Neural progenitor cell (in vitro differentiated cells): ENCODE data around the gene KAT2B. TPM values are rescaled to one million over a fixed set of nuclear protein-coding genes. Genes with fewer than 3 reads are reported as not detected.
A peak's percentile ranks its signal among the peaks of the same experiment; 100 is the strongest.

Experiments used
- DNase-seq: peaks from one replicate; pipeline ENCODE4 v3.0.0-alpha.2; 2016; ENCODE audit warnings: low spot score
- H2AFZ ChIP-seq: fragments of 200-600 bp; sonication (generic); replicated peaks from 2 replicates; pipeline ENCODE4 v1.6.1; 2016; ENCODE audit warnings: antibody characterized with exemption
- H3F3A ChIP-seq: fragments of 200-600 bp; sonication (generic); 2 replicates; pipeline ENCODE4 v1.6.1; 2016; ENCODE audit warnings: antibody characterized with exemption, low read depth
- H3K27ac ChIP-seq: fragments of 200-600 bp; sonication (generic); 2 replicates; pipeline ENCODE4 v1.5.1; 2016; ENCODE audit warnings: mild to moderate bottlenecking
- H3K27me3 ChIP-seq: fragments of 200-600 bp; sonication (generic); 2 replicates; pipeline ENCODE4 v1.6.1; 2016; ENCODE audit warnings: mild to moderate bottlenecking, moderate library complexity
- H3K36me3 ChIP-seq: fragments of 200-600 bp; sonication (generic); 2 replicates; pipeline ENCODE4 v1.5.1; 2016
- H3K4me1 ChIP-seq: fragments of 200-600 bp; sonication (generic); 2 replicates; pipeline ENCODE4 v1.6.1; 2016; ENCODE audit warnings: mixed run types
- H3K4me2 ChIP-seq: fragments of 200-600 bp; sonication (generic); 2 replicates; pipeline ENCODE4 v1.6.1; 2016
- H3K4me3 ChIP-seq: fragments of 200-600 bp; sonication (generic); 2 replicates; pipeline ENCODE4 v1.5.1; 2016
- H3K79me2 ChIP-seq: fragments of 200-600 bp; sonication (generic); 2 replicates; pipeline ENCODE4 v1.6.1; 2016; ENCODE audit warnings: low read depth
- H3K9ac ChIP-seq: fragments of 200-600 bp; sonication (generic); 2 replicates; pipeline ENCODE4 v1.6.1; 2016
- H3K9me3 ChIP-seq: fragments of 200-600 bp; sonication (generic); 2 replicates; pipeline ENCODE4 v1.5.1; 2016; ENCODE audit warnings: low read depth
- H4K20me1 ChIP-seq: fragments of 200-600 bp; sonication (generic); 2 replicates; pipeline ENCODE4 v1.6.1; 2016; ENCODE audit warnings: low read depth
- H3K27ac Mint-ChIP-seq: 3 replicates; pipeline ENCODE4 v1.8.0; 2021; ENCODE audit warnings: mixed read lengths
- H3K27me3 Mint-ChIP-seq: 2 replicates; pipeline ENCODE4 v1.8.0; 2022; ENCODE audit warnings: low read depth, mild to moderate bottlenecking, inconsistent platforms, moderate library complexity, mixed read lengths; ENCODE audit not compliant: insufficient read depth
- H3K36me3 Mint-ChIP-seq: 3 replicates; pipeline ENCODE4 v1.8.0; 2021; ENCODE audit warnings: mixed read lengths
- H3K4me1 Mint-ChIP-seq: 3 replicates; pipeline ENCODE4 v1.8.0; 2021; ENCODE audit warnings: mixed read lengths
- H3K4me3 Mint-ChIP-seq: 3 replicates; pipeline ENCODE4 v1.8.0; 2021; ENCODE audit warnings: mild to moderate bottlenecking, moderate library complexity, mixed read lengths
- H3K9me3 Mint-ChIP-seq: 3 replicates; pipeline ENCODE4 v1.8.0; 2020; ENCODE audit warnings: mixed read lengths
- EZH2 ChIP-seq: fragments of 200-600 bp; sonication (generic); IDR thresholded peaks from 2 replicates; pipeline ENCODE4 v1.6.1; 2017; ENCODE audit warnings: antibody characterized with exemption, mild to moderate bottlenecking, moderate library complexity
- EZH2phosphoT487 ChIP-seq: fragments of 200-600 bp; sonication (generic); IDR thresholded peaks from 2 replicates; pipeline ENCODE4 v1.6.1; 2017; ENCODE audit warnings: antibody characterized with exemption
- total RNA-seq: library from RNA; depleted of rRNA; stranded (reverse); fragments of >200 nt; gene quantifications from 2 replicates; pipeline ENCODE4 v1.2.3, GENCODE V29; 2015; ENCODE audit warnings: low replicate concordance
- TF ChIP-seq, protein P1 (sequence below): fragments of 200-600 bp; sonication (generic); IDR thresholded peaks from 2 replicates; pipeline ENCODE4 v1.5.1; 2017; ENCODE audit warnings: antibody characterized with exemption, mild to moderate bottlenecking

The KAT2B gene
- total RNA-seq, 1 donor from 2014 or later: 21.6 TPM

GRCh38 chr3:20182206-20182605, 142.0 kb downstream of the KAT2B start:
- H3K36me3 Mint-ChIP-seq: peaks cover 20% of the 10 kb centered on the region

DNA sequence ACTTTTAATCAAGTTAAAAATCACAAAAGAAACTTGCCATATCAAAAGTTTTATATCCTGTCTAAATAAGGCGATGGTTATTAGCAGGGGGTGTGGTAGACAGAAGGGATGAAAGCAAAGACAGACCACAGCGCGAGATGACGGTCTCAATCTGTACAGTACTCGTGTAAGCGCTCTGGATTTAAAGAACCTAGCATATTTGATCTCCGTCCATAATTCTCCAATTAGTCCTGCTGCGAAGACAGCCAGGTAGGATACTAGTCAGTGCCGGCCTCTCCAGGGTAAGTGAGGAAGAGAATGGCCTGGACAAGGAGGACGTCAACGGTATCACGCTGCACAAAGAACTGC, 145.1 kb downstream of the KAT2B start:
- Histone ChIP-seq H4K20me1 (peaks cover 3% of the 10 kb centered on the region), H3F3A (peaks cover 19% of the 10 kb centered on the region), H3K4me2 (peak overlapping the region; percentile 96), H3K9ac (peak overlapping the region; percentile 83), H3K79me2 (peaks cover 55% of the 10 kb centered on the region), H3K9me3 (no peaks in the 10 kb centered on the region), H3K27ac (peak overlapping the region; percentile 85), H3K36me3 (peaks cover 23% of the 10 kb centered on the region), H3K4me3 (peak overlapping the region; percentile 93), H2AFZ (peak overlapping the region; percentile 90), H3K27me3 (no peaks in the 10 kb centered on the region), H3K4me1 (peaks cover 18% of the 10 kb centered on the region)
- Mint-ChIP-seq H3K27me3 (no peaks in the 10 kb centered on the region), H3K4me1 (no peaks in the 10 kb centered on the region), H3K9me3 (no peaks in the 10 kb centered on the region), H3K27ac (no peak overlapping the region), H3K4me3 (no peak overlapping the region), H3K36me3 (peaks cover 7% of the 10 kb centered on the region)
- DNase-seq: peak; percentile 41
- TF ChIP-seq, protein P1, sequence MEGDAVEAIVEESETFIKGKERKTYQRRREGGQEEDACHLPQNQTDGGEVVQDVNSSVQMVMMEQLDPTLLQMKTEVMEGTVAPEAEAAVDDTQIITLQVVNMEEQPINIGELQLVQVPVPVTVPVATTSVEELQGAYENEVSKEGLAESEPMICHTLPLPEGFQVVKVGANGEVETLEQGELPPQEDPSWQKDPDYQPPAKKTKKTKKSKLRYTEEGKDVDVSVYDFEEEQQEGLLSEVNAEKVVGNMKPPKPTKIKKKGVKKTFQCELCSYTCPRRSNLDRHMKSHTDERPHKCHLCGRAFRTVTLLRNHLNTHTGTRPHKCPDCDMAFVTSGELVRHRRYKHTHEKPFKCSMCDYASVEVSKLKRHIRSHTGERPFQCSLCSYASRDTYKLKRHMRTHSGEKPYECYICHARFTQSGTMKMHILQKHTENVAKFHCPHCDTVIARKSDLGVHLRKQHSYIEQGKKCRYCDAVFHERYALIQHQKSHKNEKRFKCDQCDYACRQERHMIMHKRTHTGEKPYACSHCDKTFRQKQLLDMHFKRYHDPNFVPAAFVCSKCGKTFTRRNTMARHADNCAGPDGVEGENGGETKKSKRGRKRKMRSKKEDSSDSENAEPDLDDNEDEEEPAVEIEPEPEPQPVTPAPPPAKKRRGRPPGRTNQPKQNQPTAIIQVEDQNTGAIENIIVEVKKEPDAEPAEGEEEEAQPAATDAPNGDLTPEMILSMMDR: no peak
- no peak for TF ChIP-seq EZH2phosphoT487
- TF ChIP-seq EZH2: no peak

More at GRCh38 chr3:20182206-20182605, 142.0 kb downstream of the KAT2B start:
- peaks cover 18% of the 10 kb centered on the region for H3F3A ChIP-seq
- no peaks in the 10 kb centered on the region for H3K9me3 ChIP-seq
- peaks cover 3% of the 10 kb centered on the region for H4K20me1 ChIP-seq
- H3K36me3 ChIP-seq: peaks cover 35% of the 10 kb centered on the region
- H3K4me2 ChIP-seq: no peak overlapping the region
- no peaks in the 10 kb centered on the region for H3K27me3 Mint-ChIP-seq
- no peak overlapping the region for H2AFZ ChIP-seq
- H3K27ac ChIP-seq: no peak overlapping the region
- H3K4me1 Mint-ChIP-seq: no peaks in the 10 kb centered on the region
- H3K9me3 Mint-ChIP-seq: no peaks in the 10 kb centered on the region
- H3K27ac Mint-ChIP-seq: no peak overlapping the region
- no peaks in the 10 kb centered on the region for H3K27me3 ChIP-seq
- H3K9ac ChIP-seq: no peak overlapping the region
- no peak for TF ChIP-seq EZH2phosphoT487
- TF ChIP-seq EZH2: no peak
- TF ChIP-seq, protein P1: no peak
- H3K4me3 Mint-ChIP-seq: no peak overlapping the region
- H3K79me2 ChIP-seq: peaks cover 73% of the 10 kb centered on the region
- H3K4me3 ChIP-seq: no peak overlapping the region
- H3K4me1 ChIP-seq: peaks cover 18% of the 10 kb centered on the region
- DNase-seq: no peak

DNA sequence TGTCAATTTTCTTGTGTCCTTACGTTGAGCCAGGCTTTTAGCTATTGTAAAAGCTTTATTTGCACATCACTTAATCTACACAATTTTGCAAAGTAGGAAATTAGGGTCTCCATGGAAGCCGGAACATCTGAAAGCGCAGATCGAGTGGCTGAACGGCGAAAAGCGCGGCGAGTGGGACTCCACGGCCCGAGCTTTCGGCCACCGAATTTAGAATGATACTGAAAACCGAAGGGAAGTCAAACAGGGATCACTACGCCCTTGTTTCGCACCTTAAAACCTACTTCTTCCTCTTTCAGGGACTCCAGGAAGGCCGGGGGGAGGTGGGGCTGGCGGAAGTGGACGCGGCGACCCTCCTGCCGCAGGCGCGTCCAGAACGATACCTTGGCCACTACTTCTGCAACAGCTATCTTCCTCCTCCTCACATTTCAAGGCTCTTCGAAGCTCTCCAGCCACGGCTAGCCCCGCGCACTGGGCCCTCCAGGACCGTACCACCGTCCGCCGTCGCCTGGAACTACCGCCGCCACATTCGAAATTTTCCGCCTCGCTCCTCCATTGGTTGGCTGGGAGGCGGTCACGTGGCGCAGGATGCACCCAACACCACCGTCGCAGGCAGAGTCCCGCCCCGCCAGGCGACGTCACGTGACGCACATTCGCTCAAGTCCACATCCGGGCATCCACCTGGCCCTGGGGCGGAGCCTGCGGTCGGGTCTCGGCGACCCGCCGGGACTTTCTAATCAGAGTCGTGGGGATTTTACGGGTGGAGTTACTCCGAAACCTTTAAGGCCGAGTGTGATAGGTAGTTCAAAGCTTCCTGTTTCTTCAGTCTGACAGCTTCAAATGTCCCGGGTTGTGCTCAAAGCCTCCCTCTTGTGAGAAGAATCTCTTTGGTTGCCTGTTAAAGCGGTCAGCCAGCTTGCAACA, 145.7 kb downstream of the KAT2B start, which contains the start of gene SGO1:
SGO1 (minus strand) TSS at position 528 of the 921 bp plus-strand sequence. CDS start 2,179 bp downstream, outside the sequence.
- Histone ChIP-seq H3K4me2 (peak within 1 kb of the TSS; percentile 96), H3K4me3 (peak within 1 kb of the TSS; percentile 93), H3K27ac (peak within 1 kb of the TSS; percentile 93), H3K4me1 (peaks cover 18% of the 10 kb centered on the region), H2AFZ (peak within 1 kb of the TSS; percentile 90), H4K20me1 (peaks cover 3% of the 10 kb centered on the region), H3K27me3 (no peaks in the 10 kb centered on the region), H3F3A (peaks cover 19% of the 10 kb centered on the region), H3K79me2 (peaks cover 50% of the 10 kb centered on the region), H3K9ac (peak within 1 kb of the TSS; percentile 90), H3K9me3 (no peaks in the 10 kb centered on the region), H3K36me3 (peaks cover 23% of the 10 kb centered on the region)
- H3K4me3 Mint-ChIP-seq: no peak within 1 kb of the TSS
- no peak for TF ChIP-seq EZH2
- no peak for TF ChIP-seq EZH2phosphoT487
- TF ChIP-seq, protein P1: no peak
- H3K9me3 Mint-ChIP-seq: no peaks in the 10 kb centered on the region
- DNase-seq: peak; percentile 99
- H3K36me3 Mint-ChIP-seq: peaks cover 6% of the 10 kb centered on the region
- H3K27me3 Mint-ChIP-seq: no peaks in the 10 kb centered on the region
- no peak within 1 kb of the TSS for H3K27ac Mint-ChIP-seq
- H3K4me1 Mint-ChIP-seq: peaks cover 4% of the 10 kb centered on the region
